ENCODE results near the gene VSTM4.

VSTM4 gene

DNA sequence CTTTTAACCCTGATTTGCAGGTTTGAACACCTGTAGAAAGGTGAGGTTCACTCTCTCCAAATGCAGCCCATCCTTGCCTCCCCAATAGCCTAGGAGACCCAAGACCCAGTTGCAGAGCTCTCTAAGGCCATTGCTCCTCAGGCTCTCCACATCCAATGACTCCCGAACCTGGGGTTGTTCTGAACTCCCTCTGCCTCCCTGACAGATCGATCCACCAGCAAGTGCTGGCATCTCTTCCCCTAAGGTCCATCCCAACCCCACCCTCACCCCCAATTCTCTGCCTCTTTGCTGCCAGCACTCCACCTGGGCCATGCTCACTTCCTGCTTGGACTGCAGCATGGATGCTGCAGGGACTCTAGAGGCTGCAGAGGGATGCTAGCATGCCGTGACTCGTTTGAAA lies 37.8 kb upstream of the VSTM4 start:
- TF ChIP-seq, protein P1, sequence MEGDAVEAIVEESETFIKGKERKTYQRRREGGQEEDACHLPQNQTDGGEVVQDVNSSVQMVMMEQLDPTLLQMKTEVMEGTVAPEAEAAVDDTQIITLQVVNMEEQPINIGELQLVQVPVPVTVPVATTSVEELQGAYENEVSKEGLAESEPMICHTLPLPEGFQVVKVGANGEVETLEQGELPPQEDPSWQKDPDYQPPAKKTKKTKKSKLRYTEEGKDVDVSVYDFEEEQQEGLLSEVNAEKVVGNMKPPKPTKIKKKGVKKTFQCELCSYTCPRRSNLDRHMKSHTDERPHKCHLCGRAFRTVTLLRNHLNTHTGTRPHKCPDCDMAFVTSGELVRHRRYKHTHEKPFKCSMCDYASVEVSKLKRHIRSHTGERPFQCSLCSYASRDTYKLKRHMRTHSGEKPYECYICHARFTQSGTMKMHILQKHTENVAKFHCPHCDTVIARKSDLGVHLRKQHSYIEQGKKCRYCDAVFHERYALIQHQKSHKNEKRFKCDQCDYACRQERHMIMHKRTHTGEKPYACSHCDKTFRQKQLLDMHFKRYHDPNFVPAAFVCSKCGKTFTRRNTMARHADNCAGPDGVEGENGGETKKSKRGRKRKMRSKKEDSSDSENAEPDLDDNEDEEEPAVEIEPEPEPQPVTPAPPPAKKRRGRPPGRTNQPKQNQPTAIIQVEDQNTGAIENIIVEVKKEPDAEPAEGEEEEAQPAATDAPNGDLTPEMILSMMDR (IDR thresholded peaks at IDR 0.05; ENCODE audit: low read depth, low read length, missing control alignments), result no peak
- no peak for DNase-seq (ENCODE audit: low read depth)

DNA sequence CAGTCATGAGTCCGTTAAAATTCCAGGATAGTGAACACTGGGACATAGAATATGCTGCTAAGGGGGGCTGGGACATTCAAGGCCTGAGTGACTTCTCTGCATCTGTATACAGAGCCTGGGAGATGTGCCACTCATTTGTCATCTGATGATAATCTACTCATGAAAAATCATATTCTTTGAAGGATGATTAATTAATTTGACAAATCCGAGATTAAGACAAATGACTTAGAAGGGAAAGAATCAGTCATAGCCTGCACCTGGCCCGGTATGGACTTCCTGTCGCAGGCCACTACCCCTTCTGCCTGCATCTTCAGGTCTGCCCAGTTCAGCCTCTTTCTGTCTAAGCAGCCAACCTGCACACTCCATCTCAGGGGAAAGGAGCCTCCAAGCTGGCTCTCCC lies 37.3 kb upstream of the VSTM4 start:
- TF ChIP-seq, protein P1 (IDR thresholded peaks at IDR 0.05; ENCODE audit: low read depth, low read length, missing control alignments), result no peak
- no peak for DNase-seq (ENCODE audit: low read depth)
- H3K4me3 ChIP-seq (ENCODE audit: low read depth, low read length), result no peak overlapping the region

More for the DNA sequence above, 37.8 kb upstream of the VSTM4 start:
- no peak overlapping the region for H3K4me3 ChIP-seq (ENCODE audit: low read depth, low read length)

DNA sequence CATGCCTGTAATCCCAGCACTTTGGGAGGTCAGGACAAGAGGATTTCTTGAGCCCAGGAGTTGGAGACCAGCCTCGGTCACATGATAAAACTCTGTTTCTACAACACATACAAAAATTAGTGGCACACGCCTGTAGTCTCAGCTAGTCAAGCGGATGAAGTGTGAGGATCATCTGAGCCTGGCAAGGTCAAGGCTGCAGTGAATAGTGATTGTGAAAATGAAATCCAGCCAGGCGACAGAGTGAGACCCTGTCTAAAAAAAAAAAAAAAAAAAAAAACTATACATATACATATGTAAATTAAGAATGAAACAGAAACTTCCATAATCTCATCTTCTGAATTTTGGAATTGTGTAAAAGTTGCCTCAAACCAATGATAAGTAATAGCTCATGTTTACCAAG lies 36.7 kb upstream of the VSTM4 start:
- H3K4me3 ChIP-seq (ENCODE audit: low read depth, low read length), result no peak overlapping the region
- TF ChIP-seq, protein P1 (IDR thresholded peaks at IDR 0.05; ENCODE audit: low read depth, low read length, missing control alignments), result no peak
- DNase-seq (ENCODE audit: low read depth), result no peak

DNA sequence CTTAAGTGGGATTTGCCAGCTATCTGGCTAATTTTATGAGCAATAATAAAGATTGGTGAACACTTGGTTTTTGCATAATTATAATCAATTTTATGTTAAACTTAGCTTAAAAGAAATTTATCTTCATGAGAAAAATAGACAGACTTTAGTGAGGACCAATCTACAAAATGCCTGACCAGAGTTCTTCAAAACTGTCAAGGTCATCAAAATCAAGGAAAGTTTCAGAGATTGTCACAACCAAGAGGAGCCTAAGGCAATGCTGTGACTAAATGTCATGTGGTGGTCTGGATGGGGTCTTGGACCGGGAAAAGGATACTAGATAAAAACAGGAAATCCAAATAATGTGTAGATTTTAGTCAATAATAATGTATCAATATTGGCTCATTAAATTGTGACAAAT lies 36.2 kb upstream of the VSTM4 start:
- TF ChIP-seq, protein P1 (IDR thresholded peaks at IDR 0.05; ENCODE audit: low read depth, low read length, missing control alignments), result no peak
- no peak for DNase-seq (ENCODE audit: low read depth)
- H3K4me3 ChIP-seq (ENCODE audit: low read depth, low read length), result no peak overlapping the region

DNA sequence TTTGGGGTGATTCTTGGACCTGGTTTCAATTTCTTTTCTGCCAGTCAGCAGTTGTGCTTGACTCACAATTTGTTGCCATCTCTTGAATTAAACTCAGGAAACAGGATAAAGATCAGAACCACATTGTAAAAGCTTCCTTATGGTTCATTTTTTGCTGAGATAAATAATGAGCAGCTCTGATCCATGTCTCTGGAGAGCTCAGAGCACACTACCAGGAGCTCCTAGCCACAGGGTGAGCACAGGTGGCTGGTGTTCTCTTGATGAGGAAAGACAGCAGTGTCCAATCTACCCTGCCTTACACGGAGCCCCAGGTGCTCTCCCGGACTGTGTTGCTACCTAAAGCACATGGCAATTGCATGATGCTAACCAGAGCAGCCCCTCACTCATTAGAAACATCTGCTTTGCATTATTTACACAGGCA lies 35.7 kb upstream of the VSTM4 start:
- TF ChIP-seq, protein P1 (IDR thresholded peaks at IDR 0.05; ENCODE audit: low read depth, low read length, missing control alignments), result no peak
- no peak overlapping the region for H3K4me3 ChIP-seq (ENCODE audit: low read depth, low read length)
- DNase-seq (ENCODE audit: low read depth), result no peak

DNA sequence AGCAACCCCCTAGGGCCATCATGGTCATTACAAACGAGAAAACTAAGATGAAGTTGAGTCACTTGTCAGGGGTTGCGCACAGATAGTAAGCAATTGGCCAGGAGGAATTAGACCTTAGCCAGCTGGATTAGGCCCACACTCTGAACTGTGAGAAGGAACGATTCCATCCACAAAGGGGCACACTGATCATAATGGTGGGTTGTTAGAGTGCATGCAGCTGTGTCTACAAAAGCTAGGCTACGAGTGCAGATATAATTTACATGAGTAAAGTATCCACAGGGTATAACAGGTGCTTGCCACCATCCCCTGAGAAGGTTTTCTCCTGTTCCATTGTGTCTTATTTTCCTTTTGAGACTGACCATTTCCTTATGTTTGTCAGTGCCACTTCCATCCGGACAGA lies 35.1 kb upstream of the VSTM4 start:
- TF ChIP-seq, protein P1 (IDR thresholded peaks at IDR 0.05; ENCODE audit: low read depth, low read length, missing control alignments), result no peak
- DNase-seq (ENCODE audit: low read depth), result no peak
- no peak overlapping the region for H3K4me3 ChIP-seq (ENCODE audit: low read depth, low read length)

DNA sequence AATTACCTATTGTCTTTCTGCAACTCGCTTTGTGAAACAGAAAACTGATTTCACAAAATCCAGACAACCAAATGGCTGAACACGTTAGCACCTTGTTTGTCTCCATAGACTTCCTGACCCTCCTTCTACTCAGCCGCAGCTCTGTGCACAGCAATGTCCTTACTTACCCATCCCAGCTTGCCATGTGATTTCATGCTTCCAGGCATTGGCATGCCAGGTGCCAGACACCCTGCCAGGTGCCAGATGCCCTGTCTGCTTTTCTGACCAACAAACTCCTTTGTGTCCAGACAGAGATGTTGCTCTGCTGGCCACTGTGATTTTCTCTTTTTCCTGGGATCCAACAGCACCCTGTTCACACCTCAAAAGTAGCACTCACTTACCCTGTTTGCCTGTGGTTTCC lies 34.6 kb upstream of the VSTM4 start:
- DNase-seq (ENCODE audit: low read depth), result no peak
- TF ChIP-seq, protein P1 (IDR thresholded peaks at IDR 0.05; ENCODE audit: low read depth, low read length, missing control alignments), result no peak
- no peak overlapping the region for H3K4me3 ChIP-seq (ENCODE audit: low read depth, low read length)
